RWPE2 (cell line): ENCODE measurements around the gene CRY2.

Source experiments
- ATAC-seq: fragments of 200-7000 bp; cut with Tn5 transposase; 3 replicates; pipeline ENCODE4 v1.9.1; 2021; ENCODE audit warnings: low read depth
- DNase-seq: peaks from one replicate; pipeline ENCODE4 v3.0.0-alpha.2; 2020; ENCODE audit warnings: low spot score
- H3K27ac ChIP-seq: fragments of 450-650 bp; 2 replicates; pipeline ENCODE4 v1.5.1; 2017; ENCODE audit warnings: mild to moderate bottlenecking; ENCODE audit not compliant: poor library complexity, severe bottlenecking
- H3K27me3 ChIP-seq: fragments of 250-450 bp; sonication (Bioruptor Pico); 2 replicates; pipeline ENCODE4 v1.5.1; 2021; ENCODE audit warnings: mild to moderate bottlenecking, moderate library complexity; ENCODE audit not compliant: insufficient read depth, poor library complexity, severe bottlenecking
- H3K36me3 ChIP-seq: fragments of 250-450 bp; sonication (Bioruptor Pico); 2 replicates; pipeline ENCODE4 v1.5.1; 2020; ENCODE audit warnings: low read depth, mild to moderate bottlenecking, moderate library complexity
- H3K4me1 ChIP-seq: fragments of 250-450 bp; sonication (Bioruptor Pico); 2 replicates; pipeline ENCODE4 v1.5.1; 2021; ENCODE audit warnings: mild to moderate bottlenecking, moderate library complexity; ENCODE audit not compliant: insufficient read depth, poor library complexity, severe bottlenecking
- H3K4me3 ChIP-seq: fragments of 250-450 bp; sonication (Bioruptor Pico); 2 replicates; pipeline ENCODE4 v1.5.1; 2021; ENCODE audit warnings: mild to moderate bottlenecking, moderate library complexity; ENCODE audit not compliant: severe bottlenecking
- H3K9me3 ChIP-seq: fragments of 250-450 bp; sonication (Bioruptor Pico); 2 replicates; pipeline ENCODE4 v1.5.1; 2021; ENCODE audit warnings: mild to moderate bottlenecking, moderate library complexity; ENCODE audit not compliant: severe bottlenecking
- CTCF ChIP-seq: fragments of 450-650 bp; IDR thresholded peaks from one replicate; pipeline ENCODE4 v1.5.1; 2017; ENCODE audit warnings: mild to moderate bottlenecking, moderate library complexity; ENCODE audit not compliant: poor library complexity, severe bottlenecking

Gene CRY2

DNA sequence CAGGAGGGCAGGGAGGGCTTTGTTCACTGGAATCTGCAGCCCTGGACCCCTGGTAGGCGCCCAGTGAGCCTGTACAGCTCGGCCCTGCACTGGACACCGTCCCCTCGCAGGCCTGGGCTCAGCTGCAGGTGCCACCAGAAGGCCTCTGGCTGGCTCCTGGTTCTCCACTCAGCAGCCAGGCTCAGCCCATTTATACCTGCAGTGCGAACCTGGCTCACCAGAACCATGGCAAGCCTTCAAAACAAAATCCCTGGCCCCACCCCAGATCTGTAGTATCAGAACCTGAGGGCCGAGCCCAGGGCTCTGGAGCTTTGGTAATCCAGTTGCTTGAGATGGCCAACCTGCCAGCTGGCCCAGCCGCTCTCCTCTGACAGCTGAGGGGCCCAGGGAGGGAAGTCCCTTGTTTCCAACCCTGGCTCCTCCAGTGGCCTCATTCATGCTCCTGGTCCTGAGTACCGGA is 60.7 kb downstream of the CRY2 start:
- H3K27me3 ChIP-seq, result no peaks in the 10 kb centered on the region
- H3K9me3 ChIP-seq, result no peaks in the 10 kb centered on the region
- peaks cover 11% of the 10 kb centered on the region for H3K36me3 ChIP-seq
- TF ChIP-seq CTCF, result no peak
- DNase-seq (no peak), ATAC-seq (peak; percentile 4; the same call in 1 of the 3 replicates)
- H3K27ac ChIP-seq, result no peak overlapping the region
- no peaks in the 10 kb centered on the region for H3K4me1 ChIP-seq
- H3K4me3 ChIP-seq, result no peak overlapping the region

DNA sequence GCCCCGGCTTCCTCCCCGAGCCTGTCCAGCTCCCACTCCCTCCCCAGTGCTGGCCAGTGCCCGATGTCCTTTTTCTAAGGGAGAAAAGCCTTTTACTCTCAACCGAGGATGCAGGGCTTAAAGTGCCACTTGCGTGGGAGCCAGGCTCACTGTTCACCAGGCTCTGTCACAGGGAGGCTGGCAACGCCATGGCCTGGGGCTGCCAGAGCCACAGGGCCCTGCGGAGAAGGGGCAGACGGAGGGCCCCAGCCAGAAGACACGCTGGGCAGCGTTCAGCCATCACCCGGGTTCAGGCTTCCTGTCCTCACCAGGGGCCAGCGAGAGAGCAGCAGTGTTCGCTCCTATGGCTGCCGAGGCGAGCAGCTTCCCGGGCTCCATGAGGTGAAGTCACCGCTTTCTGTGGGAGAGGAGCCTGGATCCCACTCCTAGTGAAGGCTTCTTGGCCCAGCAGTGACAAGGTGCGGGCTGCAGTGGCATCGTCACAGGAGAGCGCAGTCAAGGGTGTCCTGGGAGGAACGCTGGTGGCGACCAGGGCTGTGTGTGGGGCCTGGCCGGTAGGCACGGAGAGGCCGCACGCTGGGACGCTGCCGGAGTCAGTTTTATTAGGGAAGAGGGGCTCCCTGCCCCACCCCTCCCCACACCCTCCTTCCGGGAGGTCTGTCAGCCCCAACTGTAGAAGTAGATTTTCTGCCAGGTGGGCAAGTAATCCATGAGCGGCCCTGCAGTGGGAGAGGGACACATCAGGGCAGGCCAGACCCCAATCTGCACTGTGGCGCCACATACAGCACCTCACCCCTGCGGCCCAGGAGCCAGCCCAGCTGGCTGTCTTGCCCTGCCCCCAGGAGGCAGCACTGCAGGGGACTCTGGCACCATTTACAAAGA is 62.6 kb downstream of the CRY2 start:
- no peaks in the 10 kb centered on the region for H3K4me1 ChIP-seq
- H3K36me3 ChIP-seq, result peaks cover 26% of the 10 kb centered on the region
- TF ChIP-seq CTCF, result no peak
- H3K4me3 ChIP-seq, result no peak overlapping the region
- no peaks in the 10 kb centered on the region for H3K27me3 ChIP-seq
- DNase-seq (no peak), ATAC-seq (no peak)
- H3K27ac ChIP-seq, result no peak overlapping the region
- no peaks in the 10 kb centered on the region for H3K9me3 ChIP-seq

- ATAC-seq, result no peak
Measured at GRCh38 chr11:45910623-45911022, 63.3 kb downstream of the CRY2 start.

DNA sequence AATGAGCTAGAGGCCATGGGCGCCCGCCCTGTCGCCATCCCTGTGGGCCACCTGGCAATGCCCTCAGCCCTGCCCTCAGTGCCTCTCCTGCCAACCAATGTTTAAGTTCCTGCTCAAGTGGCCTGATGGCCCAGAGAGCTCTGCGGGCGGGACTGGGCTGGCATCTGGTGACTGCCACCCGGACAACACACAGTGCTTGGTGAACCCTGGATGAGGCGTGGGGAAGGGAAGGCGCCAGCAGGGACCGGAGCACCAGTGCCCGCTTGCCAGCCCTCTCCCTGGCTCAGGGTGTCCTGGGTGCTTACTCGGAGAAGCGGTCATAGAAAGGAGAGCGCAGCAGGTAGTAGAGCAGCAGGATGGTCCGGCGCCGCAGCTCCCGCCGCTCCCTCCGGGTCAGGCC is 66.2 kb downstream of the CRY2 start:
- Histone ChIP-seq H3K36me3 (peaks cover 37% of the 10 kb centered on the region), H3K9me3 (no peaks in the 10 kb centered on the region), H3K27me3 (no peaks in the 10 kb centered on the region), H3K4me1 (peaks cover 3% of the 10 kb centered on the region), H3K4me3 (no peak overlapping the region), H3K27ac (no peak overlapping the region)
- no peak for DNase-seq
- TF ChIP-seq CTCF, result no peak
- ATAC-seq, result no peak

More at GRCh38 chr11:45910623-45911022, 63.3 kb downstream of the CRY2 start:
- peaks cover 34% of the 10 kb centered on the region for H3K36me3 ChIP-seq
- no peak for DNase-seq
- H3K27me3 ChIP-seq, result no peaks in the 10 kb centered on the region
- no peak overlapping the region for H3K4me3 ChIP-seq
- no peak overlapping the region for H3K27ac ChIP-seq
- H3K4me1 ChIP-seq, result no peaks in the 10 kb centered on the region
- H3K9me3 ChIP-seq, result no peaks in the 10 kb centered on the region
- no peak for TF ChIP-seq CTCF
